Caco-2 (cell line): Measurements from ENCODE around the gene KHSRP. TPM values are rescaled to one million over a fixed set of nuclear protein-coding genes. Genes with fewer than 3 reads are reported as not detected.

Experiments used
- BruUV-seq: library from RNA; stranded (reverse); fragments of 400-500 nt; replicated peaks from 2 replicates; lab custom pipeline; 2021; lab: Mats Ljungman, UMichigan
- CTCF ChIA-PET: fragments of 300-600 bp; sonication (Branson Sonifier 250); formaldehyde crosslinking; loops from one replicate; lab custom pipeline; 2022; ENCODE audit warnings: antibody characterized with exemption; lab: Charles Lee
- POLR2A ChIA-PET: fragments of 300-600 bp; sonication (Branson Sonifier 250); formaldehyde crosslinking; loops from one replicate; lab custom pipeline; 2022; ENCODE audit warnings: antibody characterized with exemption; lab: Charles Lee
- DNase-seq, 2 experiments: peaks; one replicate each; pipeline versions ENCODE4 v3.0.0 to v3.0.0-alpha.2; 2020 to 2022
- H3K27me3 ChIP-seq: replicated peaks from 2 replicates; pipeline ENCODE4 v1.6.0; 2011; ENCODE audit warnings: low read length; ENCODE audit not compliant: control insufficient read depth, insufficient read depth
- H3K36me3 ChIP-seq: 2 replicates; pipeline ENCODE4 v1.5.1; 2011; ENCODE audit warnings: low read length; ENCODE audit not compliant: control insufficient read depth, insufficient read depth
- H3K4me1 ChIP-seq: fragments of 250-450 bp; sonication (Bioruptor Pico); 2 replicates; pipeline ENCODE4 v1.5.1; 2020; ENCODE audit warnings: mild to moderate bottlenecking
- H3K4me3 ChIP-seq: 2 replicates; pipeline ENCODE4 v1.5.1; 2011; ENCODE audit warnings: low read depth, mild to moderate bottlenecking, control low read depth, low read length
- H3K9me3 ChIP-seq: fragments of 250-450 bp; sonication (Bioruptor Pico); 2 replicates; pipeline ENCODE4 v1.5.1; 2020; ENCODE audit warnings: mild to moderate bottlenecking, moderate library complexity
- H3K27ac Mint-ChIP-seq: one replicate; pipeline ENCODE4 v1.8.0; 2022; ENCODE audit warnings: mixed read lengths; ENCODE audit not compliant: unreplicated experiment
- H3K27me3 Mint-ChIP-seq: one replicate; pipeline ENCODE4 v1.8.0; 2022; ENCODE audit warnings: mixed read lengths; ENCODE audit not compliant: insufficient read depth, unreplicated experiment
- H3K36me3 Mint-ChIP-seq: one replicate; pipeline ENCODE4 v1.8.0; 2022; ENCODE audit warnings: mild to moderate bottlenecking, mixed read lengths; ENCODE audit not compliant: insufficient read depth, unreplicated experiment
- H3K4me1 Mint-ChIP-seq: one replicate; pipeline ENCODE4 v1.8.0; 2022; ENCODE audit warnings: low read depth, mixed read lengths; ENCODE audit not compliant: unreplicated experiment
- H3K4me3 Mint-ChIP-seq: one replicate; pipeline ENCODE4 v1.8.0; 2022; ENCODE audit warnings: mild to moderate bottlenecking, moderate library complexity, mixed read lengths; ENCODE audit not compliant: unreplicated experiment
- H3K9me3 Mint-ChIP-seq: one replicate; pipeline ENCODE4 v1.8.0; 2022; ENCODE audit warnings: mixed read lengths; ENCODE audit not compliant: unreplicated experiment
- intact Hi-C: fragments of 100-400 bp; cut with micrococcal nuclease; formaldehyde crosslinking; loops from one replicate; pipeline ENCODE4 v1.10.0; 2022; ENCODE audit not compliant: unreplicated experiment
- total RNA-seq: library from RNA; stranded (reverse); gene quantifications from 2 replicates; pipeline ENCODE4 v1.2.3, GENCODE V29; 2022
- TF ChIP-seq, protein P1 (sequence below), 2 experiments: fragments of 200-600 bp in 1 of 2; IDR thresholded peaks; 1 replicate in 1 of 2; 2 replicates in 1 of 2; pipeline versions ENCODE4 v1.5.1 to v1.8.0; 2011 to 2022; ENCODE audit warnings: antibody characterized with exemption in 1 of 2, control low read depth in 1 of 2, inconsistent platforms in 1 of 2, low read depth in 1 of 2, low read length in 1 of 2, mild to moderate bottlenecking in 1 of 2, moderate library complexity in 1 of 2; ENCODE audit not compliant: insufficient read depth in 1 of 2, severe bottlenecking in 1 of 2, unreplicated experiment in 1 of 2

KHSRP gene
- total RNA-seq, 1 experiment from 2014 or later, result 610 TPM

DNA sequence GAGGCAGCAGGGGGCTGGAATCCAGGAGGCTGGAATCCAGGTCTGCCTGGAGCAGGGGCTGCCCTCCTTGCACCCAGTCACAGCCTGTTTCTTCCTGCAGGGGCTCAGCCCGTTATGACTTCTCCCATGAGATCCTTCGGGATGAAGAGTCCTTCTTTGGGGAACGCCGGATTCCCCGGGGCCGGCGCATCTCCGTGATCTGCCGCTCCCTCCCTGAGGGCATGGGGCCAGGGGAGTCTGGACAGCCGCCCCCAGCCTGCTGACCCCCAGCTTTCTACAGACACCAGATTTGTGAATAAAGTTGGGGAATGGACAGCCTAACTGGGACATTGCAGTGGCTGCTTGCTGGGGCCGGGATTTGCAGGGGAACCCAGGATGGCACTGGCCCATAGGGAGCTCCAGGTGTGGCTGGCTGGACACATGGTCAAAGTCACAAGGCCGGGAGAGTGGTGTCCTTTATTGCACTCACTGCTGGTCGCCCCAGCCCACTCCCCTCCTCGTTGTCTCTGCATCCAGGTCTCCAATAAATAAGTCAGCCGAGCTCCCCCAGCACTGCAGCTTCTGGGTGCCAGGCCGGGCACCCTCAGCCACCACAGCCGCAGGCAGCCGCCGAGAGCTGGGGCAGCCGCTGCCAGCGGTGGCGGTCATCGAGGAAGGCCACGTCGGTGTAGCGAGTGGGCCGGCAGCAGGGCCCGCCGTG, 49.8 kb downstream of the KHSRP start:
- BruUV-seq, result TSS peak; percentile 42
- ChIA-PET CTCF (interaction anchor here (0.5 kb wide), 1 partner anchor 113 kb away, joined by 4 read pairs; no protein-coding TSS in a partner anchor), POLR2A (no interaction called here)

DNA sequence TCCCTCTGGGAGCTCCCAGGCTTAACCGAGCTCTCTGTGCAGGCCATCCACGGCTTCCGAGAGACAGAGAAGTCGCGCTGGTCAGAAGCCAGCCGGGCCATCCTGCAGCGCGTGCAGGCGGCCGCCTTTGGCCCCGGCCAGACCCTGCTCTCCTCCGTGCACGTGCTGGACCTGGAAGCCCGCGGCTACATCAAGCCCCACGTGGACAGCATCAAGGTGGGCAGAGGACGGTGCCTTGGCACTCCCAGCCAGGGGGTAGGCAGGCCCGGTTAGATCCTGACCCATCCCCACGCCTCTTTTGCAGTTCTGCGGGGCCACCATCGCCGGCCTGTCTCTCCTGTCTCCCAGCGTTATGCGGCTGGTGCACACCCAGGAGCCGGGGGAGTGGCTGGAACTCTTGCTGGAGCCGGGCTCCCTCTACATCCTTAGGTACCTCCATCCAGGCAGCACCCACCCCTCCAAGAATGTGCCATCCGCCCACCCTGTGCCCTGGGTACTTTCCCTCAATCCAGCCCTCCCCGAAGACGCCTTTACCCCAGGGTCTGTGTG, 50.4 kb downstream of the KHSRP start:
- intact Hi-C loops, result no loop called here
- Mint-ChIP-seq H3K27me3 (no peaks in the 10 kb centered on the region), H3K27ac (peak overlapping the region; percentile 99), H3K4me3 (peak overlapping the region; percentile 96), H3K36me3 (peaks cover 63% of the 10 kb centered on the region), H3K9me3 (no peaks in the 10 kb centered on the region), H3K4me1 (peaks cover 6% of the 10 kb centered on the region)
- H3K27me3 ChIP-seq, result no peaks in the 10 kb centered on the region
- peaks cover 32% of the 10 kb centered on the region for H3K4me1 ChIP-seq
- ChIA-PET POLR2A (interaction anchor here (0.6 kb wide), 1 partner anchor 13 kb away, joined by 3 read pairs; the partner anchor contains the start of gene CLPP), CTCF (no interaction called here)
- H3K4me3 ChIP-seq, result peak overlapping the region; percentile 68
- no peaks in the 10 kb centered on the region; the same call in 1 of the 2 replicates for H3K36me3 ChIP-seq
- H3K9me3 ChIP-seq, result no peaks in the 10 kb centered on the region
- TF ChIP-seq, protein P1, sequence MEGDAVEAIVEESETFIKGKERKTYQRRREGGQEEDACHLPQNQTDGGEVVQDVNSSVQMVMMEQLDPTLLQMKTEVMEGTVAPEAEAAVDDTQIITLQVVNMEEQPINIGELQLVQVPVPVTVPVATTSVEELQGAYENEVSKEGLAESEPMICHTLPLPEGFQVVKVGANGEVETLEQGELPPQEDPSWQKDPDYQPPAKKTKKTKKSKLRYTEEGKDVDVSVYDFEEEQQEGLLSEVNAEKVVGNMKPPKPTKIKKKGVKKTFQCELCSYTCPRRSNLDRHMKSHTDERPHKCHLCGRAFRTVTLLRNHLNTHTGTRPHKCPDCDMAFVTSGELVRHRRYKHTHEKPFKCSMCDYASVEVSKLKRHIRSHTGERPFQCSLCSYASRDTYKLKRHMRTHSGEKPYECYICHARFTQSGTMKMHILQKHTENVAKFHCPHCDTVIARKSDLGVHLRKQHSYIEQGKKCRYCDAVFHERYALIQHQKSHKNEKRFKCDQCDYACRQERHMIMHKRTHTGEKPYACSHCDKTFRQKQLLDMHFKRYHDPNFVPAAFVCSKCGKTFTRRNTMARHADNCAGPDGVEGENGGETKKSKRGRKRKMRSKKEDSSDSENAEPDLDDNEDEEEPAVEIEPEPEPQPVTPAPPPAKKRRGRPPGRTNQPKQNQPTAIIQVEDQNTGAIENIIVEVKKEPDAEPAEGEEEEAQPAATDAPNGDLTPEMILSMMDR (IDR thresholded peaks at IDR 0.05; ENCODE audit: insufficient read depth in 1 of 2, low read depth in 1 of 2, low read length in 1 of 2, severe bottlenecking in 1 of 2, unreplicated experiment in 1 of 2), result no peak
- BruUV-seq, result no TSS peak
- DNase-seq, result no peak

More for the DNA sequence above, 49.8 kb downstream of the KHSRP start:
- Histone ChIP-seq H3K9me3 (no peaks in the 10 kb centered on the region), H3K36me3 (no peaks in the 10 kb centered on the region; the same call in 1 of the 2 replicates), H3K4me1 (peaks cover 32% of the 10 kb centered on the region), H3K4me3 (no peak overlapping the region), H3K27me3 (no peaks in the 10 kb centered on the region)
- H3K4me3 Mint-ChIP-seq, result peak overlapping the region; percentile 37
- H3K36me3 Mint-ChIP-seq, result peaks cover 67% of the 10 kb centered on the region
- no peak overlapping the region for H3K27ac Mint-ChIP-seq
- no peak for DNase-seq
- no peaks in the 10 kb centered on the region for H3K27me3 Mint-ChIP-seq
- TF ChIP-seq, protein P1 (IDR thresholded peaks at IDR 0.05; ENCODE audit: insufficient read depth in 1 of 2, low read depth in 1 of 2, low read length in 1 of 2, severe bottlenecking in 1 of 2, unreplicated experiment in 1 of 2), result no peak
- no peaks in the 10 kb centered on the region for H3K9me3 Mint-ChIP-seq
- intact Hi-C loops, result no loop called here
- H3K4me1 Mint-ChIP-seq, result peaks cover 6% of the 10 kb centered on the region

DNA sequence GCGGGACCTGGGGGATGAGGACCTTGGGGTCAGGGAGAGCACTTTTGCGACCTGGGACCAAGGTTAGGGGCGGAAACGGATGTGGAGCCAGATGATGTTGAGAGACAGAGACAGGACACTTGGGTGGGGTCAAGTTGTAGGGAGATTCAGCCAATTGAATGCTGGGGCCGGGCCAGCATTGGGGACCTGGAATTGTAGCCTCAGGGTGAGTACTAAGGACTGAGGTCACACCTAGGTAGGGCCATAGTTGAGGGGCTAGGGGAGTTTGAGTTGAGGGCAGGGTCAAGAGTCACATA, 50.9 kb downstream of the KHSRP start:
- peak overlapping the region; percentile 99 for H3K27ac Mint-ChIP-seq
- no peaks in the 10 kb centered on the region for H3K9me3 Mint-ChIP-seq
- no peaks in the 10 kb centered on the region for H3K27me3 ChIP-seq
- H3K4me1 ChIP-seq, result peaks cover 29% of the 10 kb centered on the region
- TF ChIP-seq, protein P1 (IDR thresholded peaks at IDR 0.05; ENCODE audit: insufficient read depth in 1 of 2, low read depth in 1 of 2, low read length in 1 of 2, severe bottlenecking in 1 of 2, unreplicated experiment in 1 of 2), result no peak
- peaks cover 6% of the 10 kb centered on the region for H3K4me1 Mint-ChIP-seq
- no peaks in the 10 kb centered on the region for H3K27me3 Mint-ChIP-seq
- no peak for DNase-seq
- no TSS peak for BruUV-seq
- no peaks in the 10 kb centered on the region; the same call in 1 of the 2 replicates for H3K36me3 ChIP-seq
- peaks cover 60% of the 10 kb centered on the region for H3K36me3 Mint-ChIP-seq
- POLR2A ChIA-PET, result interaction anchor here (0.6 to 1.9 kb wide), 2 partner anchors 13 to 102 kb away, joined by 3 to 12 read pairs; partner anchors contain the start of gene CLPP
- no peaks in the 10 kb centered on the region for H3K9me3 ChIP-seq
- peak overlapping the region; percentile 96 for H3K4me3 Mint-ChIP-seq
- CTCF ChIA-PET, result no interaction called here
- intact Hi-C loops, result loop anchor here (1.0 to 2.0 kb wide), 4 partner anchors 12 to 103 kb away; partner anchors contain the start of genes CLPP and GTF2F1
- H3K4me3 ChIP-seq, result peak overlapping the region; percentile 68
